Karpas-422 (cell line): ENCODE results near the gene TEKT5. TPM values are rescaled to one million over a fixed set of nuclear protein-coding genes. Genes with fewer than 3 reads are reported as not detected.
"Not testable (repeated sequence)": the region's sequence is repeated elsewhere in the genome, so short reads cannot be mapped to it uniquely, and the experiment has no call there.

ENCODE experiments used
- DNase-seq: peaks from one replicate; pipeline ENCODE4 v3.0.0-alpha.2; 2015
- H2AFZ ChIP-seq: fragments of 200-600 bp; sonication (generic); 2 replicates; pipeline ENCODE4 v1.6.1; 2014; ENCODE audit warnings: antibody characterized with exemption, low read length, mixed read lengths
- H3K27ac ChIP-seq: fragments of 200-600 bp; sonication (generic); 2 replicates; pipeline ENCODE4 v1.5.1; 2014; ENCODE audit warnings: mild to moderate bottlenecking, low read length, moderate library complexity
- H3K27me3 ChIP-seq: fragments of 200-600 bp; sonication (generic); 2 replicates; pipeline ENCODE4 v1.6.1; 2014; ENCODE audit warnings: low read length, mixed read lengths
- H3K36me3 ChIP-seq: fragments of 200-600 bp; sonication (generic); 2 replicates; pipeline ENCODE4 v1.6.1; 2014; ENCODE audit warnings: low read length, mixed read lengths; ENCODE audit not compliant: insufficient read depth
- H3K4me1 ChIP-seq: fragments of 200-600 bp; sonication (generic); 2 replicates; pipeline ENCODE4 v1.6.1; 2014; ENCODE audit warnings: mild to moderate bottlenecking, low read length, mixed read lengths
- H3K4me2 ChIP-seq: fragments of 200-600 bp; sonication (generic); 2 replicates; pipeline ENCODE4 v1.6.1; 2014; ENCODE audit warnings: low read length, low read depth, mild to moderate bottlenecking; ENCODE audit not compliant: poor library complexity, severe bottlenecking
- H3K4me3 ChIP-seq: fragments of 200-600 bp; sonication (generic); 2 replicates; pipeline ENCODE4 v1.5.1; 2014; ENCODE audit warnings: mild to moderate bottlenecking, antibody characterized with exemption, low read length, mixed read lengths
- H3K79me2 ChIP-seq: fragments of 200-600 bp; sonication (generic); 2 replicates; pipeline ENCODE4 v1.6.1; 2014; ENCODE audit warnings: mild to moderate bottlenecking, low read length, mixed read lengths
- H3K9ac ChIP-seq: fragments of 200-600 bp; sonication (generic); 2 replicates; pipeline ENCODE4 v1.6.0; 2014; ENCODE audit warnings: low read length
- H3K9me2 ChIP-seq: fragments of 200-600 bp; sonication (generic), shearing (Covaris generic); replicated peaks from 2 replicates; pipeline ENCODE4 v1.6.0; 2014; ENCODE audit warnings: mild to moderate bottlenecking, low read length, moderate library complexity; ENCODE audit not compliant: insufficient read depth
- H3K9me3 ChIP-seq: fragments of 300-700, 200-600 bp; sonication (generic); 2 replicates; pipeline ENCODE4 v1.6.1; 2014; ENCODE audit warnings: low read length, mixed read lengths
- H4K20me1 ChIP-seq: fragments of 200-600 bp; sonication (generic); 2 replicates; pipeline ENCODE4 v1.6.1; 2014; ENCODE audit warnings: mild to moderate bottlenecking, antibody characterized with exemption, low read length, low read depth; ENCODE audit not compliant: insufficient read depth
- total RNA-seq: library from RNA; depleted of rRNA; stranded (reverse); fragments of >200 nt; shearing (Covaris generic); gene quantifications from 2 replicates; pipeline ENCODE4 v1.2.3, GENCODE V29; 2014; ENCODE audit warnings: low replicate concordance; rRNA removed

TEKT5 gene
- 1.6 and 2.6 TPM in 2 replicates for total RNA-seq

DNA sequence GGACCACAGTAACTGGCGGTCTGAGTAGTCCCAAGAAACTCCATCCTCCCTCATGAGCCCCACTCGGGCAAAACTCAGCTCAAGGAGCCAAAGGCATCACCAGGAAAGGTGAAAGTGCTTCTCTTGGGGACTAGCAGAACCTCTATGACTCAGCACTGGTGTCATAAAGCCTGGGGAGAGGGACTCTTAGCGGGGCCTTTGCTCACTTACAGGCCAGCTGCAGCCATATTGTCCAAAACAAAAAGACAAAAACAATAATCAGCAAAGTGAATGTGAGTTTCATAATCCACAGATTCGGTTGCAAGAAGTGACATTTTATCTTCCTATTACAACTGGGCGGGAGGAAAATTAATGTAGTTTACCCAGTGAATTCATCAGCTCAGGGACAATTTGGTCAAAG, at the start of gene TEKT5:
Gene TEKT5 (minus strand): TSS at position 101 of the 400 bp plus-strand sequence. CDS start 57 bp downstream, at position 44.
- Histone ChIP-seq H3K4me3 (no peak within 1 kb of the TSS), H4K20me1 (no peaks in the 10 kb centered on the region), H3K36me3 (no peaks in the 10 kb centered on the region), H3K9ac (no peak within 1 kb of the TSS), H3K27me3 (no peaks in the 10 kb centered on the region), H3K9me3 (no peaks in the 10 kb centered on the region), H2AFZ (no peak within 1 kb of the TSS), H3K9me2 (no peaks in the 10 kb centered on the region), H3K4me1 (0 out of 2 replicates have a peak, but pooled peaks cover 3% of the 10 kb centered on the region), H3K4me2 (no peak within 1 kb of the TSS), H3K27ac (no peak within 1 kb of the TSS), H3K79me2 (no peaks in the 10 kb centered on the region)
- no peak for DNase-seq

DNA sequence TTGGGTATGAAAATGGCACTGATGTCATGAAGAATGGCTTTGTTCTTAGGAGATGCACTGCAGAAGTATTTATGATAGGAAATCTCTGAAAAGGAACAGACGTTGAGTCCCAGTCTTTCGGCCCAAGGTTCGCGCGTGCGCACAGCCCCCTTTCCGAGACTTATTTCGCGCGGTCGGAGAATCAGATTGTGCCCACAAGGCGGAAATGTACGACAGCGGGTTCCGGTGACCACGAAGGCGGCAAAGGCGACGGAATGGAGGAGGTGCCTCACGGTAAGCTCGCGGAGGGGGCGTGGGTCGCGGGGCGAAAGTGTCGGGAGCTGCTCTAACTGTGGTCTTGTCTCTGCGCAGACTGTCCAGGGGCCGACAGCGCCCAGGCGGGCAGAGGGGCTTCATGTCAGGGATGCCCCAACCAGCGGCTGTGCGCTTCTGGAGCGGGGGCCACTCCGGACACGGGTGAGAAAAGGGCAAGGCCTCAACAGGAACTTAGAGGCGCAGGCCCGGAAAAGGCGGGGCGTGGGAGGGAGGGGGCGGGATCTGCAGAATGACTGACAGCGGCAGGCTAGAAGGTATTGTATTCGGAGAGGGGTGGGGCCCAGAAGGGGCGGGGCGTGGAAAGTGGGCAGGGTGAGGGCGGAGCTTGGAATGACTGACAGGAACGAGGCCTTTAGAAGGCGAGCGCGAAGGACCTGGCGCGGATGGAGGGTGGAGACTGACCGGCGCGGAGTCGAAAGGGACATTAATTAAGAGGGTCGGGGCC, 49.1 kb upstream of the TEKT5 start, which contains the start of gene NUBP1:
Gene NUBP1 (plus strand): TSS at position 233 of the 760 bp plus-strand sequence. CDS start 22 bp downstream, at position 255.
- Histone ChIP-seq H3K4me3 (peak within 1 kb of the TSS; percentile 76), H3K27ac (peak within 1 kb of the TSS; percentile 83), H3K79me2 (peaks cover 15% of the 10 kb centered on the region)

DNA sequence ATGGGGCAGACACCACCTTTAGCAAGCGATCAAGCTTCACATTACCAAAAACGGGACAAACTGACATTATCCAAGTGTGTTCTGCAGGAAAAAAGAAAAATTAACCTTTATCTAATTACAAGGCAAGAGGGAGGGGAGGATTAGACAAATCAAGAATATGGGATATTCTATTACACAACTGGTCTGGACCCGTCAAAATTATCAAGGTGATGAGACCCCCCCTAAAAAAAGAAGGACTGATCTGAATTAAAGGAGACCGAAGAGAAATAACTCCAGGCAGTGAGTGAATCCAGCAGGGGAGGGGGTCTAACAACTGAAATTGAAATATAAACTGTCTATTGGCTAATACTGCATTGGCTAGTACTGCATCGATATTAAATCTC, 48.5 kb upstream of the TEKT5 start:
- no peak for DNase-seq
- peak overlapping the region; percentile 55; the same call in 1 of the 2 replicates for H2AFZ ChIP-seq
- H3K27me3 ChIP-seq, result no peaks in the 10 kb centered on the region
- peaks cover 43% of the 10 kb centered on the region for H3K4me1 ChIP-seq
- H3K36me3 ChIP-seq, result no peaks in the 10 kb centered on the region
- no peaks in the 10 kb centered on the region for H3K9me2 ChIP-seq
- H3K27ac ChIP-seq, result peak overlapping the region; percentile 83
- H3K9me3 ChIP-seq, result no peaks in the 10 kb centered on the region
- peak overlapping the region; percentile 76 for H3K4me3 ChIP-seq
- peak overlapping the region; percentile 80 for H3K4me2 ChIP-seq
- H3K79me2 ChIP-seq, result peaks cover 15% of the 10 kb centered on the region
- no peaks in the 10 kb centered on the region for H4K20me1 ChIP-seq
- peak overlapping the region; percentile 88 for H3K9ac ChIP-seq

More for the DNA sequence above, 49.1 kb upstream of the TEKT5 start, which contains the start of gene NUBP1:
- no peaks in the 10 kb centered on the region for H3K9me3 ChIP-seq
- peak within 1 kb of the TSS; percentile 93 for H2AFZ ChIP-seq
- H3K27me3 ChIP-seq, result no peaks in the 10 kb centered on the region
- H3K9ac ChIP-seq, result peak within 1 kb of the TSS; percentile 88
- H3K4me1 ChIP-seq, result peaks cover 39% of the 10 kb centered on the region
- H3K4me2 ChIP-seq, result peak within 1 kb of the TSS; percentile 80
- no peaks in the 10 kb centered on the region for H4K20me1 ChIP-seq
- no peaks in the 10 kb centered on the region for H3K36me3 ChIP-seq
- DNase-seq, result peak; percentile 99
- H3K9me2 ChIP-seq, result no peaks in the 10 kb centered on the region

DNA sequence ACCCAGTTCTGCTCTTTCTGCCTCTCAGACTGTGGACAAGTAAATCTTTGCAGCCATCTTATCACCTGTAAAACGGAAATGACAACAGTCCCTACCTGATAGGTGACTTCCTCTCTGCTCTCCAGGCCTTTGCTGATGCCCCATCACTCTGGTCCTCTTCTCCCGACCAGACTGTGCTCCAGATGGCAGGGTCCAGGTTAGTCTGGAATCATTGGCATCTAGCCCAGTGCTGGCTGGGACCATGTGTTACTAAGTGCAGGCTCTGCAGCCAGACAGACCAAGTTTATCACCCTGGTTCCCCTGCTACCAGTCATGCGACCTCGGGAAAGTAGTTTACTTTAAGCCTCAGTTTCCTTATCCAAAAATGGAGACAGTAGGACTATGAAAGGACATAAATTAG, 47.1 kb upstream of the TEKT5 start:
- H3K4me2 ChIP-seq, result peak overlapping the region; percentile 80
- peak overlapping the region; percentile 52 for H3K9ac ChIP-seq
- peak overlapping the region; percentile 45 for H3K4me3 ChIP-seq
- no peaks in the 10 kb centered on the region for H3K36me3 ChIP-seq
- H3K9me3 ChIP-seq, result no peaks in the 10 kb centered on the region
- peaks cover 55% of the 10 kb centered on the region for H3K4me1 ChIP-seq
- 0 out of 2 replicates have a peak overlapping the region, but pooled peaks have one; percentile 11 for H2AFZ ChIP-seq
- peaks cover 15% of the 10 kb centered on the region for H3K79me2 ChIP-seq
- no peaks in the 10 kb centered on the region for H3K9me2 ChIP-seq
- DNase-seq, result peak; percentile 51
- H3K27ac ChIP-seq, result peak overlapping the region; percentile 68
- H4K20me1 ChIP-seq, result no peaks in the 10 kb centered on the region
- no peaks in the 10 kb centered on the region for H3K27me3 ChIP-seq

DNA sequence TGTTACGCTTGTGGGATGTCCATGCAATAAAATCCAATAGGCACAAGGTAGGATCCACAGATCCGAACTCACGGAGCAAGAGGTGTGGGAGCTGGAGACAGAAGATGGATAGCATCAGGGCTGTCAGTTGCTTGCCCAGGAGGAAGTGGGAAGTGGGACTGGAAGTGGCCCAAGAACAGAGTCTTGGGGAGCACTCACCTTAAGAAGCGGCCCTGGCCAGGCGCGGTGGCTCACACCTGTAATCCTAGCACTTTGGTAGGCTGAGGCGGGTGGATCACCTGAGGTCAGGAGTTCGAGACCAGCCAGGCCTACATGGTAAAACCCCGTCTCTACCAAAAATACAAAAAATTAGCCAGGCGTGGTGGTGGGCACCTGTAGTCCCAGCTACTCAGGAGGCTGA, 46.5 kb upstream of the TEKT5 start:
- H3K4me2 ChIP-seq, result peak overlapping the region; percentile 80
- not testable (repeated sequence) for DNase-seq, H3K9me2 ChIP-seq, H3K36me3 ChIP-seq, H3K27me3 ChIP-seq, H3K27ac ChIP-seq, H3K9ac ChIP-seq, H3K9me3 ChIP-seq, H2AFZ ChIP-seq, H4K20me1 ChIP-seq
- H3K4me1 ChIP-seq, result peaks cover 55% of the 10 kb centered on the region
- peaks cover 15% of the 10 kb centered on the region for H3K79me2 ChIP-seq
- H3K4me3 ChIP-seq, result peak overlapping the region; percentile 45; the same call in 1 of the 2 replicates

DNA sequence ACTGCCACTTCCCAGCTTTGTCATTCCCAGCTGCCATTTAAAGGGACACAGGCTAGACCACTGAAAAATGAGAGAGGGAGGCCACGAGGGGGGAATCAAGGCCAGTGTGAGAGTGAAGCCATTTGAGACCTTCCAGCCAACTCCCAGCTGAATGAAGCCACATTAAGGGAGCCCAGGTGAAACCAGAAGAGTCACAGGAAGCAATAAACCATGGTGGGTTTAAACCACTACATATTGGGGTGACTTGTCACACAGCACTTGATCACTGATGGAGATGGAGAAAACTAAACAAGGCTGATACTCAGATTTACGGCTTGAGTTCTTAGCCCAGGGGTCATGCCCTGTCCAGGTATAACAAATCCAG, 46.1 kb upstream of the TEKT5 start:
- H3K9ac ChIP-seq, result no peak overlapping the region
- H3K4me2 ChIP-seq, result no peak overlapping the region
- H3K36me3 ChIP-seq, result no peaks in the 10 kb centered on the region
- no peak overlapping the region for H3K27ac ChIP-seq
- no peak overlapping the region for H2AFZ ChIP-seq
- H4K20me1 ChIP-seq, result no peaks in the 10 kb centered on the region
- H3K9me2 ChIP-seq, result no peaks in the 10 kb centered on the region
- H3K79me2 ChIP-seq, result peaks cover 15% of the 10 kb centered on the region
- H3K27me3 ChIP-seq, result no peaks in the 10 kb centered on the region
- no peaks in the 10 kb centered on the region for H3K9me3 ChIP-seq
- DNase-seq, result no peak
- H3K4me1 ChIP-seq, result peaks cover 55% of the 10 kb centered on the region
- no peak overlapping the region for H3K4me3 ChIP-seq

DNA sequence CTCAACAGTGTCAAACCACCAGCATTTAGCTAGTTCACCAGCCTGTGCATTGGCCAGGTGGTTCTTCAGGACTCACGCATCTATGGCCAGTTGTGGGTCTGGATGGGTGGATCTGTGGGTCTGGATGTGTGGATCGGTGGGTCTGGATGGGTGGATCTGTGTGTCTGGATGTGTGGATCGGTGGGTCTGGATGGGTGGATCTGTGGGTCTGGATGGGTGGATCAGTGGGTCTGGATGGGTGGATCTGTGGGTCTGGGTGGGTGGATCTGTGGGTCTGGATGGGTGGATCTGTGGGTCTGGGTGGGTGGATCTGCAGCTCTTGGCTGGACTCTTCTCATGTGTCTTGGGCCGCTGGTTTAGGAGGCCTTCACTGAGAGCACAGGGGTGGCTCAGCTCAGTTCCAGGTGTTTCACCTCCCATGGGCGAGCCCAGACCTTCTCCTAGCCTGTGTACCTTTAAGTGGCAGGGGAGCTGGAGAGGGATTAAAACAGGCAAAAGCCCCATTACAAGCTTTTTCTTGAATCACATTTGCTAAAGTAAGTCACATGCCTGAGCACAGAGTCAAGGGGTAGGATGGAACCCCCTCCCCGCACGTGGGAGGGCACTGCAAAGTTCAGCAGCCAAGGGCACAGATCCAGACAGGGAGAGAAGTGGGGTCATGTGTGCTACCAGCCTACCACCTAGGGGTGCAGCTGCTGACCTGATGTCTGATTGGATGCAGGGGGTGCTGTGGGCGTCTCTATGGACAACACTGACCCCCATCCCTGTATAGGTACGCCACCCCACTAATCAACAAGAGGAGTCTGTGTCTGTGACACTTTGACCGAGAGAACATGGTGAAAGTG, 45.5 kb upstream of the TEKT5 start:
- H3K9me2 ChIP-seq, result no peaks in the 10 kb centered on the region
- H3K36me3 ChIP-seq, result no peaks in the 10 kb centered on the region
- H3K4me3 ChIP-seq, result no peak overlapping the region
- peaks cover 9% of the 10 kb centered on the region for H3K79me2 ChIP-seq
- H3K27ac ChIP-seq, result no peak overlapping the region
- H3K4me1 ChIP-seq, result peaks cover 55% of the 10 kb centered on the region
- H2AFZ ChIP-seq, result no peak overlapping the region
- no peaks in the 10 kb centered on the region for H4K20me1 ChIP-seq
- no peaks in the 10 kb centered on the region for H3K27me3 ChIP-seq
- no peaks in the 10 kb centered on the region for H3K9me3 ChIP-seq
- DNase-seq, result no peak
- no peak overlapping the region for H3K4me2 ChIP-seq
- H3K9ac ChIP-seq, result no peak overlapping the region
